Putamen (tissue), 1 donor: ENCODE results near the gene CAMK1D.
A peak's percentile ranks its signal among the peaks of the same experiment; 100 is the strongest.

Experiments used
- DNase-seq: peaks from one replicate; pipeline ENCODE4 v3.0.0-alpha.2; 2016; ENCODE audit warnings: low spot score

The CAMK1D gene

DNA sequence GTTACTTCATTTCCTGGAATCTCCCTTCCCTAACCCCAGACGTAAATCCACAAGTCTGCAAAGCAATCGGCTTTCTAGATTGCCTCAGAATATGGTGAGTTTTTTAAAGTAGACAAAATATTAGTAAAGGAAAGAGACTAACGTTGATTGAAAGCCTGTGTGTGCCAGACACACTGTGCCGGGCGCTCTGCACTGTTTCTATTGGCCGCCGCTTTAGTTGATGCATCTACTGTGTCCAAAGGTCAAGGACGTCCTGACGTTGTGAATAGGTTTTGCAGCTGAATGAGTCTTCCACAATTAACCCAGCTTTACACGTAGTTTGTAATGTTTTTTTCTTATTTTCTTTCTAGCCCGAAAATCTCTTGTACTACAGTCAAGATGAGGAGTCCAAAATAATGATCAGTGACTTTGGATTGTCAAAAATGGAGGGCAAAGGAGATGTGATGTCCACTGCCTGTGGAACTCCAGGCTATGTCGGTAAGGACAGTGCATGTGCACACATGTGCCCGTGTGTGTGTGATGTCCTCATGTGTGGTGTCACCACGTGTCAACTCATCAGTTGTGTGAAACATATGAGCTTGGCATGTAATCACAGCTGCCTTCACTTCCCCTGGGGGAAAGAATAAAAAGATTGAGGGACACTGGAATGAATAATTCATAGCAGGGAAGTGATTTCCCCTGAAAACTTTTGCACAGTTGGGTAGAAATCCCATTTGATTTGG lies 420.1 kb downstream of the CAMK1D start:
- no peak for DNase-seq

- no peak for DNase-seq
These were observed 422.8 kb downstream of the CAMK1D start for GRCh38 chr10:12771981-12772760.

GRCh38 chr10:12772797-12773587 lies 423.6 kb downstream of the CAMK1D start:
- DNase-seq, result no peak

GRCh38 chr10:12774204-12774894 lies 425.0 kb downstream of the CAMK1D start:
- DNase-seq, result no peak

GRCh38 chr10:12777840-12778585 lies 428.7 kb downstream of the CAMK1D start:
- DNase-seq, result peak; percentile 32

DNA sequence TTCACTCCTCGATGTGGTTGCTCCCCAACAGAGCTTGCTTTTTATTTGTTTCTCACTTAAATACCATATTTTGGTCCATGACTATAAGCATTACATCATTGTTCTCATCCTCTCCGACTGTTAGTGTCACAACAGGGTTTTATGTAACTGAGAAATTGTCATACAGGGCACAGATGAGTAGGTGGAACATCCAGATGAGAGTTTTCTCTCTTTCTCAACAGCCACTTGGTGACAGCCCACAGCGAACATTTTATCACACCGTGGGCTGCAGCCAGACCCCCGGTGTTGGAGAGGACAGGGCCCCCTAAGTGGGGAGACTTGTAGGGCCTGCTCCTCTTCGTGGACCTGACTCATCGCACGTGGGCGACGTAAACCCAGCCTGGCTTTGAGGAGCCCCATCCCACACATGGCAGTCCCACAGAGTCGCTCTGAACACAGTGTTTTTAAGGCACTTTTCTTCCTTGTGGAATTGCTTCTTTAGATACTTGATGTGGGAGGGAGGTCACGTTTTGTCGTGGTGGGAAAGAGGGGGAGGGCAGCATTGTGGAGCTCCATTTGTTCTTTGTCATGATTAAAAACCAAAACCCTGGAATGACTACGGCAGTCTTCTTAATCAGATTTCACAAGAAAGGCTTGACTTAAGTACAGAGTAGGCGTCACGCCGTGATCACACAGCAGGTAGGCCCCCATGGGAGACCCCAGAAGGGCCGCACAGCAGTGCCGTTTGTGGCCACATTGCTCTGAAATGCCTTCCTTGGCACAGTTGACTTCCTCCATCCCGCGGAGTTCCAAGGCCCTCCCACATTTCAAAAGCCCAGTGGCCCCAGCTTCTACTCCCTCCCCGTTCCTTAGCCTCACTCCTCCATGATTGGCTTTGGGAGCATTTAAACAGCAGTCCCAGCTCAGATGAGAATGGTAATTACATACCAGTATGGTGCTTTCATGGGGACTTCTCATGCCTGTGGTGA lies 431.6 kb downstream of the CAMK1D start:
- DNase-seq, result peak; percentile 56

GRCh38 chr10:12781976-12782375 lies 432.6 kb downstream of the CAMK1D start:
- DNase-seq, result no peak

DNA sequence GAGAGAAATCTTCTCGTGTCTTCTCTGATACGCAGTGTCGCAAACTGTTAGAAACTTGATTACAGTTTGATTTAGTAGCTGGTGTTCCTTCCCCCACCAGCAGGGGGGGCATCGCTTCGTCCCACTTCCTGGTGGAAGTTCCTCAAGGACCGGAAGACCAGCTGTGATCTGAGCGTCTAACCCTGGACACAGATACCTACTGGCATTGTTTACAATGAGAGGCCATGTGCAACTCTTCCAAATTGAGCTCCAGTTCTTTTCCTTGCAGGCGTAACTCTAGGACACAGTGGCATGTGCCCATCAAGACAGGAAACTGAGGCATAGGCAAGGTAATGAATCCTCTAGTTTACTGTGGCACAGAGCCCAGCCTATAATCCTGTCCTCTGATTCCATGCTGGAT lies 433.2 kb downstream of the CAMK1D start:
- no peak for DNase-seq

DNA sequence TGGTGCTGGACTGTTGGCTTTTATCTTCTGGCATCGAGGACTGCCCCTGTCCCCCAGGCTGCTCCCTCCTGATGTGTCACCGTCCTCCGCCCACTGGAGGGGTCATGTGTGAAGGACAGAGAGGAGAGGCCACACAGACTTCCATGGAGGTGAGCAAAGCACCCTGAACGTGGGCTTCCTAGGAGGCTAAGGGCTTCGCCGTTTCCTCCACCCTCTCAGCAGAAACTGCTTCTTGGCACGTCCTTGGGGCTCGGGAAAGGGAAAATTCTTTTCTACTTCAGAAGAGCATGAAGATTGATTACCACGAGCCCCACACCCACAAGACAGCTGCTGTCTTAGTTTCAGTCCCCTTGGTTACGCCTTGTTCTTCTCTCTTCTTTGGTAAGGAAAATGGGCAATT lies 433.9 kb downstream of the CAMK1D start:
- DNase-seq, result no peak

DNA sequence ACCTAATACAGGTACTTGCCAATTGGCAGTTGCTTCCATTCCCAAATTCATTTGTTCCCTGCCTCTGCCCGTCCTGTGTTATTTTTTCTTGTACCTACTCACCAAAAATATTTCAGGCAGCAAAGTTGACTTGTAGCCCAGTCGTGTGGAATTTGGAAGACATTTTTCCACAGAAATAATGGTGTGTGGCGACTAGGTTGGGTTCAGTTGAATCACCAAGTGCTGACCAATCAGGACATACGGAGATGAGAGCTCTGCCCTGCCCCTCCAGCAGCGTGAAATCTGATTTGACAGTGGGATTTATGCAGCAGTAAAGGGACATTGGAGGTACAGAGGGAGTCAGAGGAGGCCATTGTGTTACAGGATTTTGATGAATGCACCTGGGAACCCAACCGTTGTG lies 435.3 kb downstream of the CAMK1D start:
- no peak for DNase-seq

DNA sequence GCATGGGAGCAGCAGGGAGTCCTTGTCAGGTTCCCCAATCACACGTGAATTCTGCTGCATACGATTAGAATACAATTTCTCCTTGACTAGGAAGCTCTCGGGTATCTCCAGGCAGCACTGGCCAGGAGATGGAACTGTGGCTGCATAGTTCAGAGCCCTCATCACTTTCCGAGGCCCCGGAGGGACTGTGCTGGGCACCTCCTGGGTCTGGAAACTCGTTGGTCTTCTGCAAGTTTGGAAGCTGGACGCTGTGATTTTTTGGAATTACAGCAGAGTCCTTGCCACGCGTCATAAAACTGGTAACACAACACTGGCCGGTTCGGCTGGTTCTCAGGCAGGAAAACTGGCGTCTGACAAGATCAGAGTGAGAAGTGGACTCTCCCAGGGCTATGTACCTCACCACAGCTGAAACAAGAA lies 436.1 kb downstream of the CAMK1D start:
- no peak for DNase-seq

- DNase-seq, result no peak
These were observed 437.9 kb downstream of the CAMK1D start for GRCh38 chr10:12787297-12787696.

GRCh38 chr10:12788277-12788676 lies 438.9 kb downstream of the CAMK1D start:
- no peak for DNase-seq

DNA sequence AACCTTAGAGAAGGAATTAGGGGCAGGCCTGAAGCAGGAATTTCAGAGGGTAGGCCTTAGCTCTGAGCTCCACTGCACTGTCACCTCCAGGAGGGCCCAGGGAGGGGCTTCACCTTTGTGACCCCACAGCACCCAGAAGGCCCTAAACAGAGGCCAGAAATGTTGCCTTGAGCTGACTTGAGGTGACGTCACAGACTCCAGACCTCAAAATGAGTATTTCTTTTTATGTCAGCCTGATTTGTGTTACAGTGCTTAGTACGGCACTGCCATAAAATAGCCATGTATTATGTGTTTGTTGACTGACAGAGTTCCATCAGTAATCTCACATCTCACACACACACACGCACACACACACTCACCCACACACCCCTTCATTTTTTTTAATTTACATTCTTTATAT lies 440.9 kb downstream of the CAMK1D start:
- no peak for DNase-seq

GRCh38 chr10:12791728-12792127 lies 442.4 kb downstream of the CAMK1D start:
- DNase-seq, result no peak

- DNase-seq, result no peak
These were observed 443.7 kb downstream of the CAMK1D start for GRCh38 chr10:12792889-12793556.

DNA sequence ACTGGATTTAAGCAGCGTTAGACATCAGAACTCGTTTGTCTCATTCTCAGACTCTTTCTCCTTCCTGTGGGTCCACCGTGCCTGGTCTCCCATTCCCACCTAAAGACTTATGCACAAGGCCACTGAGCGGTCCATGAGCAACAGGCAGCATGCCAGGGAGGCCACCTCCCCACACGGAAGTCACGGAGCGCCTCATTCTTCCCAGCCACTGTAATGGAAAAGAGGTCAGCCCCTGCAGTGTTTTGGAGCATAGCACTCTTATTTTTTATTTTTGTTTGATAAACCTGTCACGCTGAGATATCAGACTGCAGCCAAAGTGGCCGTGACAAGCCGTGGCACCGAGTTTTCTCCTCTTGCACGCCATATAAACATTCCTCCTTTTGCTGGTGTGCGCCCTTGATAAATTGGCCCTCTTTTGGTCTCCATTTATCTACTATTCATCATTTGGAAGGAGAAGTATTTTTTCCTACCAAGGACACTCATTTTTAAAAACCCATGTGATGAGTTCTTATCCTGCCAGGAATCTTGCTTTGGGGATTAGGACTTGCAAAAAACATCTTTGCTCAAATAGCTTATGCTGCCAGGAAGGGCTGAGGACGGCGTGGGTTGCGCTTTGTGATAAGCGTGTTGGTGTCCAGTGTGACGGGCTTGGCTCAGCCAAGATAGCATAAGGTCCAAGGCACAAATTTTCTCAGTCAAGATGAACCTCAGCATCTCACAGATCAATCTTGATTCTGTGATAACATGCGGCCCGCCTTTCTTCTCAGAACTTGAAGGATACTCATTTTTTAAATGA lies 446.2 kb downstream of the CAMK1D start:
- DNase-seq, result no peak

- no peak for DNase-seq
These were observed 447.2 kb downstream of the CAMK1D start for GRCh38 chr10:12796401-12797160.
